WI38 (cell line): Measurements from ENCODE around the gene SAMD9.

ENCODE experiments used
- H3K4me3 ChIP-seq: 2 replicates; pipeline ENCODE4 v1.5.1; 2011; ENCODE audit warnings: low read depth, mild to moderate bottlenecking, control low read depth, low read length
- CTCF ChIP-seq: IDR thresholded peaks from 2 replicates; pipeline ENCODE4 v1.5.1; 2012; ENCODE audit warnings: low read depth, mild to moderate bottlenecking, control low read depth, low read length

Gene SAMD9

GRCh38 chr7:93053209-93053948, 64.4 kb downstream of the SAMD9 start:
- no peak overlapping the region for H3K4me3 ChIP-seq
- TF ChIP-seq CTCF: no peak

- no peak overlapping the region for H3K4me3 ChIP-seq
- no peak for TF ChIP-seq CTCF
These were observed 66.1 kb downstream of the SAMD9 start for GRCh38 chr7:93051660-93052059.
